Lower leg skin (tissue), 3 donors: ENCODE data around the gene BCL7A.

Experiments
- POLR2A ChIP-seq, 2 donors: fragments of 450-650 bp; IDR thresholded peaks; one replicate each; pipeline ENCODE4 v1.6.1; 2016 to 2017; ENCODE audit warnings: antibody characterized with exemption in 2 of 2, mild to moderate bottlenecking in 1 of 2, moderate library complexity in 1 of 2
- TF ChIP-seq, protein P1 (sequence below), 3 donors: fragments of 450-650 bp; IDR thresholded peaks; one replicate each; pipeline ENCODE4 v1.5.1; 2016; ENCODE audit warnings: antibody characterized with exemption in 3 of 3, mild to moderate bottlenecking in 3 of 3, moderate library complexity in 2 of 3

DNA sequence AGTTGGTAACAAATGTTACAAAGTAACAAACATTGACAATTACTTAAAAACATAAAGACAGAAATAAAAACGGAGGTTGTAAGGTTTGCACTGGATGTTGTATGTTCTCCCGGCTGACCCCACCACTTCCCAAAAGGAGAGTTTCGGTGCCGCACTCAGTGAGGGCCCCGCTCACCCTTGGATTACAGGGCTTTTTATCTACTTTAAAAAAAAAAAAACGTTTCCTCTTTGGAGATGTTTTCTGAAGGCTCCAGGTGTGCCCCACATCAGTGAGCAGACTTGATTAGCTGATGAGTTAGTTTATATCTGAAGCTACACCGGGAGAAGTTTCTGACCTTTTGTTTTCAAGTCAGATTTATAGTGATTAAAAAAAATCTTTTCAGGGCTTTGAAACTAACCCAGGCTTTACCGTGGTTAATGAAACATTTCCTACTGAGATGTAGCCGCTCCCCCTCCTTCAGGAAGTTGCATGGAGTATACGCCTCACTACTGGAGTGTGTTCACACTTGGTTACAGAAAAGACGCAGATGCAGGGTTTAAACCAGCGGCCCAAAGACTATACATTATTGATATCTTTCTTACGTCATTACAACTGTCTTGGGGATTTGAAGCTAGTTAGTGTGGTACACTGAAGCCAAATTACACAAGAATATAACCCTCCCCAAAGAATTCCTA is 38.0 kb upstream of the BCL7A start:
- TF ChIP-seq, protein P1, sequence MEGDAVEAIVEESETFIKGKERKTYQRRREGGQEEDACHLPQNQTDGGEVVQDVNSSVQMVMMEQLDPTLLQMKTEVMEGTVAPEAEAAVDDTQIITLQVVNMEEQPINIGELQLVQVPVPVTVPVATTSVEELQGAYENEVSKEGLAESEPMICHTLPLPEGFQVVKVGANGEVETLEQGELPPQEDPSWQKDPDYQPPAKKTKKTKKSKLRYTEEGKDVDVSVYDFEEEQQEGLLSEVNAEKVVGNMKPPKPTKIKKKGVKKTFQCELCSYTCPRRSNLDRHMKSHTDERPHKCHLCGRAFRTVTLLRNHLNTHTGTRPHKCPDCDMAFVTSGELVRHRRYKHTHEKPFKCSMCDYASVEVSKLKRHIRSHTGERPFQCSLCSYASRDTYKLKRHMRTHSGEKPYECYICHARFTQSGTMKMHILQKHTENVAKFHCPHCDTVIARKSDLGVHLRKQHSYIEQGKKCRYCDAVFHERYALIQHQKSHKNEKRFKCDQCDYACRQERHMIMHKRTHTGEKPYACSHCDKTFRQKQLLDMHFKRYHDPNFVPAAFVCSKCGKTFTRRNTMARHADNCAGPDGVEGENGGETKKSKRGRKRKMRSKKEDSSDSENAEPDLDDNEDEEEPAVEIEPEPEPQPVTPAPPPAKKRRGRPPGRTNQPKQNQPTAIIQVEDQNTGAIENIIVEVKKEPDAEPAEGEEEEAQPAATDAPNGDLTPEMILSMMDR (IDR thresholded peaks at IDR 0.05), result no peak
- no peak for TF ChIP-seq POLR2A (IDR thresholded peaks at IDR 0.05)
